OCI-LY7 (cell line): ENCODE data around the gene TAF8. TPM values are rescaled to one million over a fixed set of nuclear protein-coding genes. Genes with fewer than 3 reads are reported as not detected.

Source experiments
- BruUV-seq: library from RNA; stranded (reverse); fragments of 400-500 nt; replicated peaks from 2 replicates; lab custom pipeline; 2021; lab: Mats Ljungman, UMichigan
- CTCF ChIA-PET: fragments of 300-600 bp; sonication (Branson Sonifier 250); formaldehyde crosslinking; loops from one replicate; lab custom pipeline; 2022; ENCODE audit warnings: antibody characterized with exemption; ENCODE audit not compliant: unreplicated experiment; lab: Charles Lee
- POLR2A ChIA-PET: fragments of 300-600 bp; sonication (Branson Sonifier 250); formaldehyde crosslinking; loops from one replicate; lab custom pipeline; 2022; ENCODE audit warnings: antibody characterized with exemption; lab: Charles Lee
- DNase-seq: peaks from one replicate; pipeline ENCODE4 v3.0.0-alpha.2; 2015; ENCODE audit warnings: low spot score
- H2AFZ ChIP-seq: fragments of 200-600 bp; sonication (generic), shearing (Covaris generic); 2 replicates; pipeline ENCODE4 v1.6.1; 2014; ENCODE audit warnings: mild to moderate bottlenecking, antibody characterized with exemption, low read length, moderate library complexity
- H3K27ac ChIP-seq: fragments of 200-600 bp; sonication (generic); 2 replicates; pipeline ENCODE4 v1.5.1; 2014; ENCODE audit warnings: mixed run types, low read depth, mild to moderate bottlenecking, moderate library complexity, low read length, inconsistent platforms; ENCODE audit not compliant: poor library complexity, severe bottlenecking
- H3K36me3 ChIP-seq: fragments of 200-600 bp; sonication (generic); 2 replicates; pipeline ENCODE4 v1.6.1; 2014; ENCODE audit warnings: mild to moderate bottlenecking, antibody characterized with exemption, low read length, moderate library complexity, mixed read lengths; ENCODE audit not compliant: insufficient read depth
- H3K4me1 ChIP-seq: fragments of 200-600 bp; sonication (generic); 2 replicates; pipeline ENCODE4 v1.5.1; 2014; ENCODE audit warnings: mild to moderate bottlenecking, low read length; ENCODE audit not compliant: insufficient read depth, poor library complexity, severe bottlenecking
- H3K4me2 ChIP-seq: fragments of 200-600 bp; sonication (generic); 2 replicates; pipeline ENCODE4 v1.6.1; 2014; ENCODE audit warnings: mild to moderate bottlenecking, low read length
- H3K4me3 ChIP-seq: fragments of 200-600 bp; sonication (generic); 2 replicates; pipeline ENCODE4 v1.5.1; 2014; ENCODE audit warnings: mild to moderate bottlenecking, low read depth, low read length; ENCODE audit not compliant: poor library complexity, severe bottlenecking
- H3K79me2 ChIP-seq: fragments of 200-600 bp; sonication (generic); 2 replicates; pipeline ENCODE4 v1.6.1; 2016; ENCODE audit warnings: low read depth, mild to moderate bottlenecking, low read length, moderate library complexity, mixed read lengths; ENCODE audit not compliant: insufficient read depth
- H3K9me2 ChIP-seq: fragments of 200-600 bp; sonication (generic); 2 replicates; pipeline ENCODE4 v1.6.1; 2016; ENCODE audit warnings: mild to moderate bottlenecking, low read length, mixed read lengths; ENCODE audit not compliant: insufficient read depth
- H3K9me3 ChIP-seq: fragments of 200-600 bp; sonication (generic); 2 replicates; pipeline ENCODE4 v1.6.1; 2014; ENCODE audit warnings: mild to moderate bottlenecking, mixed run types, low read length, mixed read lengths
- H4K20me1 ChIP-seq: fragments of 200-600 bp; sonication (generic); 2 replicates; pipeline ENCODE4 v1.6.1; 2014; ENCODE audit warnings: mild to moderate bottlenecking, antibody characterized with exemption, low read length, moderate library complexity, mixed read lengths; ENCODE audit not compliant: insufficient read depth
- CTCF ChIP-seq: fragments of 200-600 bp; sonication (generic); conservative IDR thresholded peaks from 2 replicates; pipeline ENCODE4 v1.5.1; 2014; ENCODE audit warnings: mild to moderate bottlenecking, antibody characterized with exemption, low read length, moderate library complexity, mixed read lengths
- intact Hi-C: fragments of 100-400 bp; cut with micrococcal nuclease; formaldehyde crosslinking; loops from one replicate; pipeline ENCODE4 v1.10.0; 2022; ENCODE audit not compliant: unreplicated experiment
- total RNA-seq, 2 experiments: library from RNA; depleted of rRNA in 1 of 2; stranded (reverse); fragments of >200 nt in 1 of 2; shearing (Covaris generic) in 1 of 2; gene quantifications; 2 replicates each; pipeline ENCODE4 v1.2.3, GENCODE V29; 2014 to 2022

Gene TAF8
- total RNA-seq, 2 experiments from 2014 or later: 35.1 to 47.8 TPM

- Histone ChIP-seq H3K4me2 (peak overlapping the region; percentile 83), H3K4me1 (peaks cover 70% of the 10 kb centered on the region), H3K4me3 (peak overlapping the region; percentile 82), H3K79me2 (peaks cover 41% of the 10 kb centered on the region; the same call in 1 of the 2 replicates), H3K9me2 (no peaks in the 10 kb centered on the region), H3K36me3 (peaks cover 10% of the 10 kb centered on the region), H4K20me1 (no peaks in the 10 kb centered on the region; the same call in 1 of the 2 replicates), H2AFZ (peak overlapping the region; percentile 41; the same call in 1 of the 2 replicates), H3K27ac (peak overlapping the region; percentile 74), H3K9me3 (no peaks in the 10 kb centered on the region)
- no peak for TF ChIP-seq CTCF
- CTCF ChIA-PET: interaction anchor here (0.5 to 0.9 kb wide), 2 partner anchors 107 to 698 kb away, joined by 3 to 4 read pairs; partner anchors contain the start of gene TBCC
- POLR2A ChIA-PET: interaction anchor here (0.5 to 3.8 kb wide), 9 partner anchors 8 to 261 kb away, joined by 3 to 11 read pairs (median 5); partner anchors contain the start of genes BYSL, MED20, TOMM6 and USP49
- intact Hi-C loops: loop anchor here (10.0 kb wide), 2 partner anchors 443 to 503 kb away; partner anchors contain the start of gene FOXP4
- DNase-seq: peak; percentile 50
- no TSS peak for BruUV-seq
These were observed 2.4 kb upstream of the TAF8 start for GRCh38 chr6:42047790-42048405.

- Histone ChIP-seq H3K4me2 (peak overlapping the region; percentile 83), H3K9me2 (no peaks in the 10 kb centered on the region), H3K36me3 (peaks cover 19% of the 10 kb centered on the region), H3K4me3 (peak overlapping the region; percentile 82), H3K79me2 (peaks cover 41% of the 10 kb centered on the region; the same call in 1 of the 2 replicates), H4K20me1 (no peaks in the 10 kb centered on the region; the same call in 1 of the 2 replicates), H3K27ac (peak overlapping the region; percentile 74), H3K9me3 (no peaks in the 10 kb centered on the region), H2AFZ (peak overlapping the region; percentile 41; the same call in 1 of the 2 replicates), H3K4me1 (peaks cover 58% of the 10 kb centered on the region)
- ChIA-PET CTCF (interaction anchor here (0.6 to 0.9 kb wide), 2 partner anchors 108 to 215 kb away, joined by 3 read pairs; no protein-coding TSS in a partner anchor), POLR2A (interaction anchor here (0.9 to 3.8 kb wide), 9 partner anchors 10 to 316 kb away, joined by 3 to 11 read pairs (median 6); partner anchors contain the start of gene TOMM6)
- intact Hi-C loops: loop anchor here (10.0 kb wide), 2 partner anchors 444 to 504 kb away; partner anchors contain the start of gene FOXP4
- peak; percentile 27 for DNase-seq
- no peak for TF ChIP-seq CTCF
- BruUV-seq: no TSS peak
These were observed 1.1 kb upstream of the TAF8 start for GRCh38 chr6:42049116-42049809.
